ENCODE data around the gene CEBPG.
A peak's percentile ranks its signal among the peaks of the same experiment; 100 is the strongest.

The CEBPG gene

DNA sequence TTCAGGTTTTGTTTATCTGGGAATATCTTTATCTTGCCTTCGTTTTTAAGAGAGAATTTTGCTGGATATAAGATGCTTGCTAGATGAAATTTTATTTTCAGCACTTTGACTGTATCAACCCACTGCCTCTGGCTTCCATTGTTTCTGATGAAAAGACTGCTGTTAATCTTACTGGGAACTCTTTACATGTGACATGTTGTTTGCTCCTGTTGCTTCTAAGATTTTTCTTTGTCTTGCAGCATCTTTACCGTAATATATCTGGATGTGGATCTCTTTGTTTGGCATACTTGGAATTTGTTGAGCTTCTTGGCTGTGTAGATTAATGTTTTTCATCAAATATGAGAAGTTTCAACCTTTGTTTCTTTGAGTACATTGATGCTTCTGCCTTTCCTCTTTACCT lies 18.0 kb upstream of the CEBPG start:
- no peak for DNase-seq

DNA sequence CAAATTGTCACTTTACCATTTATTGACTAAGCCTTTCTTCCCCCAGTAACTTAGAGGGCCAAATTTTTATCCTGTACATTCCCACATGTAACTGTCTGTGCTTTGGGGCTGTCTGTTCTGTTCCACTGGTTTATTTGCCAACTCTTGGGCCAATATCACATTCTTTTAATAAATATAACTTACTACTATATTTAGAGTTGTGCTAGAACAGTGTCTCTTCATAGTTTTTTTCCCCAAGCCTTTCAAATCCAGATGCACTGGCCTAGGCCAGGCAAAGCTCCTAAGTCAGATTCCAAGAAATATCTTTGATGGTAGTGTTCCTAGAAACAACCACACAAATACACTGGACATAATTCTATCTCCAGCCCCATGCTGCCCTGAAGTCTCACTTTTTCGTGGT lies 16.0 kb upstream of the CEBPG start:
- no peak for DNase-seq

DNA sequence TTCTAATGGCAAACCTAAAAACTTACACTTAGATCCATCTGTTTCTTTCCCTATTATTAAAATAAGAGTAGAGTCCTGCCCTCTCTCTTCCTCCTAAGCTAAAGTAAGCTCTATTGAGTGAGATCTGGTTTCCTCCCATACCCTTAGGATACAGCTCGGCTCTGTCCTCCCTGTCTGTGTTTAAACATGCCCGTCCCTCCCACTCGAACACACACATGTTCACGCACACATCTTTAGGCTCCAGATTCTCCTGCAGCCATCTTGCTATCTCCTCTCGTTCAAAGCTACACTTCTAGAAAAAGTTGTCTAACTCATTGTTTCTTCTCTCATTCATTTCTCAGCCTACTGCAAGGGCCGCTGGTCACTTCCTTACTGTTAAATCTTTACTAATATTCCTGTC lies 15.1 kb upstream of the CEBPG start:
- DNase-seq, result no peak

GRCh38 chr19:33359581-33359980 lies 13.9 kb upstream of the CEBPG start:
- DNase-seq, result no peak

DNA sequence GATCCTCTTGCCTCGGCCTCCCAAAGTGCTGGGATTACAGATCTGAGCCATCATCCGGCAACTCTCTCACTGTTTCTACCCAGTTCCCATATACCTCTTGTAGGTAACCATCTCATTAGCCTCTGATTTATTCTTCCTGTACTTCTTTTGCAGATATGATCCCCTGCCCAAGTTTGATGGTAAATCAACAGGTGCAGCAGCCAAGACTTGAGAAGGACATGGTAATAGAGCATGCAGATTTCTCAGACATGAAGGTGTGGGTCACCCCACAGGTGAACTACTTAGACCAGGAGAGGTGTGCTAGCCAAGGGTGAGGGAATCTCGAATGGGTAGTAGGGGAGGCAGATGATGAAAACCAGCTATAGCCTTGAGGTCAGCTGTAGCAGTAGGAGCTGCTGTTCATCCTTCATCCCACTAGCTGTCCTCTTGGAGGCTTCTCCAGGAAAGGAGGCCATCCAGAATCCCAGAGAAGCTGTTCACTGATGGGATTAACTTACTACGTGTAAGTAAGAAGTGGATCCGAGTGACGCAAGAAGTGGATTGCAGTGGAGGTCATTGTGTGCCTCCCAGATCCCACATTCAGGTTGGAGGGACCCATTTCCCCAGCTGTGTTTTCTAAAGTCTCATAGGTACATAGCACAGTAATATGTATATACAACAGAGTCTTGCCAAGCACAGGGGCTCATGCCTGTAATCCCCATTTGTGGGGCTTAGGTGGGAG lies 10.8 kb upstream of the CEBPG start:
- DNase-seq, result no peak

DNA sequence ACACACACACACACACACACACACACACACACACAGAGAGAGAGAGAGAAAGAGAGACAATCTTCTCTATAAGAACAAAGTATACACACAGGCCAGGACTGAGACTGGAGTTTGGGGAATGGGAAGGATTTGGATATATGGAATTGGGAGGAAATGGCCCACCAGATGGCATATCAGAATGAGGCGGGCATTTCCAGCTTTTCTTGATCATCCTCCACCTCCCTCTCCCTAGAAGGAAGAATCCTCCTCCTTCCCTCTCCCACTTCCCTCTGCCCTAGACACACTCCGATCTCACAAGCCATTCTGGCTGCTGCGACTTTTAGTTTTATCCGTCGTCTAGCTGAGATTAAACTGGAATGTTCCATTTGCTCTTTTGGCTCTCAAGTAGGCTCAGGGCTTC lies 10.0 kb upstream of the CEBPG start:
- DNase-seq, result no peak

- no peak for DNase-seq
These were observed 7.8 kb upstream of the CEBPG start for GRCh38 chr19:33365691-33366090.

DNA sequence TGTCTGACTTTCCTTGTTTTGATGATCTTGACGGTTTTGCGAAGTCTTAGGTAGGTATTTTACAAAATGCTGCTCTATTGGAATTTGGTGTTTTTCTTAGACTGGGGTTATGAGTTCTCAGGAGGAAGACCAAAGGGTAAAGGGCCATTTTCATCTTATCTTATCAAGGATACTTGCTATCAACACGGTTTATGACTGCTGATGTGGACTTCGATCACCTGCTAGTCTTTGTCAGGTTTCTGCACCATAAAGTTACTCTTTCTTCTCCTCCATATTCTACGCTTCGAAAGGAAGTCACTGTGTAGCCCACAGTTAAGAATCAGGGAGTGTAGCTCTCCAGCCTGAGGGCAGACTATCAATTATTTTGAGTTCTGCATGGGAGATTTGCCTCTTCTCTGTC lies 7.4 kb upstream of the CEBPG start:
- DNase-seq, result no peak

GRCh38 chr19:33366897-33367296 lies 6.6 kb upstream of the CEBPG start:
- DNase-seq, result no peak

- no peak for DNase-seq
These were observed 5.2 kb upstream of the CEBPG start for GRCh38 chr19:33368074-33368864.

- DNase-seq, result no peak
These were observed 2.7 kb upstream of the CEBPG start for GRCh38 chr19:33370783-33371182.

- peak; percentile 57 for DNase-seq
These were observed 766 bp downstream of the CEBPG start for GRCh38 chr19:33374236-33374714.

DNA sequence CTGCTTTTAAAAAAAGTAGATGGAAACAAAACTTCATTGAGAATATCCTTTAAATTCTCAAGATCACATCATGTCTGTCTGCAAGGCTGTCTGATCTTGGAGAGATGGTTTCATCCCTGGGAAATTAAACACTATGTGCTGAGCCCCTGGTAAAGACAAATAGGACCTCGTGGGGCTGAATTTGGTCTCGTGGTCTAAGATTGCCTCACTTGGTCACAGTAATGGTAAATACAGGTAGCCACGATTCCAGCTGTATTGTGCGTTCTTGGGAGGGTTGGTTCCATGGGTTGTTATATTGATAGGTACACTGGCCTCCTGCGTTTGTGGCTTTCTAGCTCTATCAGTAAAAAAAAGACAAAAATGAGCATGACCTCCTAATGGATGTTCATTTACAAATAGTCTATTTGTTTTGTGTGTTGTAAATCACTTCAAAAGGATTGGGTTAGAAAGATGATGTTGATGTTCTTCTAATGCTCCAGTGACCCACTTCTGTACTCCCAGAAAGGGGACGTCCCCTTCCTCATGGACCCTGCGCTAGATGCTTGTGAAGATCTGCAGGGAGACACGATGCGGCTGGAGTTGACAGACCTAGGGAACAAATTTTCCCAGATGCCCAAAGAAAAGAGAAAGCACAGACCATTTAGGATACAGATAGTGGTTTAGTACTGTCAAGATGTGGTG lies 1.8 kb downstream of the CEBPG start:
- no peak for DNase-seq

- no peak for DNase-seq
These were observed 2.3 kb downstream of the CEBPG start for GRCh38 chr19:33375837-33376159.

GRCh38 chr19:33376423-33376822 lies 2.9 kb downstream of the CEBPG start:
- DNase-seq, result no peak

GRCh38 chr19:33376941-33377557 lies 3.5 kb downstream of the CEBPG start:
- DNase-seq, result no peak

- DNase-seq, result no peak
These were observed 4.3 kb downstream of the CEBPG start for GRCh38 chr19:33377586-33378475.

DNA sequence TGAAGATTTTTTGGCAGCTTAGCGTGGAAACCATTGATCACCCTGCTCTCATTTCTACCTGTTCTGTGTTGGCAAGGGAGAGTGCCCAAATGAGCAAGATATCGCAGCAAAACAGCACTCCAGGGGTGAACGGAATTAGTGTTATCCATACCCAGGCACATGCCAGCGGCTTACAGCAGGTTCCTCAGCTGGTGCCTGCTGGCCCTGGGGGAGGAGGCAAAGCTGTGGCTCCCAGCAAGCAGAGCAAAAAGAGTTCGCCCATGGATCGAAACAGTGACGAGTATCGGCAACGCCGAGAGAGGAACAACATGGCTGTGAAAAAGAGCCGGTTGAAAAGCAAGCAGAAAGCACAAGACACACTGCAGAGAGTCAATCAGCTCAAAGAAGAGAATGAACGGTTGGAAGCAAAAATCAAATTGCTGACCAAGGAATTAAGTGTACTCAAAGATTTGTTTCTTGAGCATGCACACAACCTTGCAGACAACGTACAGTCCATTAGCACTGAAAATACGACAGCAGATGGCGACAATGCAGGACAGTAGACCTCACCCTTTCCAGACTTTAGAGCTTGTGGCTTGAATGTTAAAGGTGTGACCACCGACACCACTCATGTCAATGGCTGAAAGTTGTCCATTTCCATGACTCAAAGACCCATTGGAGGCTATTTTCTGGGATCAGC lies 5.8 kb downstream of the CEBPG start:
- no peak for DNase-seq

- DNase-seq, result no peak
These were observed 7.6 kb downstream of the CEBPG start for GRCh38 chr19:33381101-33381500.

DNA sequence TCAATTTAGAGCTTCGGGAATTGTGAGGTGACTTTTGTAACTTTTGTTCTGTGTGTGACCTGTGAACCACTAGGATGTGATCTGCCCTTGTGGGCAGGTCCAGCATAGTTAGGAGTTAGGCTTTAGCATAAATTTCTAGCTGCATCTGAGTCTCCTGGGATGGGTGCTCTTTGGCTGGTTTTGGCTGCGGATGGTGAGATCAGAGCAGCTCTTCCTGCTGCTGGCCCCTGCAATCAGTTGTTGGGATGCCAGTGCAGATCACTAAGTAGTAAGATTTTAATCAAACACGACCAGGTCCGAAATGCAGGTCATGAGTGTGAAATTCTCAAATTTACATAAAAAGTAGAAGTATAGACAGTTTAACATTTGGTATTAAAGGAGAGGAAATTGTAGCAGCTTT lies 8.5 kb downstream of the CEBPG start:
- no peak for DNase-seq

DNA sequence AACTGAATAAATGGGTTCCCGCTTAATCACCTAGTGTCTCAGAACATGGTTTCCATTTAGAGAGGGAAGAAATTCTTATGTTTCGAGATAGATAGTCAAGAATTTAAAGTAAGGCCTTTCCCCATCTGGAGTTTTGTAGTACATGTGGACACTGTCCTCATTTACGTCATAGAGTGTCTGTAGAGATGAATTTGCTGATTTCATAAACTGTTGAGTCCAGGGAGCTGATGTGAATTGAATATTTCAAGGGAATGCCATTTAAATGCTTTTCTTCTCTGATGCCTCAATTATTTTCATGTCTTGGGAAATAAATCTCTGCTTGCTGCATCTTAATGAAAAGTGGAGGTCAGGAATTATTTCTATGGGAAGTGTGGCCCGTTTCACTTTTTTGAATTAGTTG lies 9.5 kb downstream of the CEBPG start:
- no peak for DNase-seq

GRCh38 chr19:33383720-33384292 lies 10.3 kb downstream of the CEBPG start:
- no peak for DNase-seq

Data from hematopoietic multipotent progenitor cell treated with erythropoietin and hydrocortisone succinate and interleukin-3 and kit ligand, for 8 days (in vitro differentiated cells).